HG02763 (cell line): ENCODE results near the gene ZBTB24.

Experiments used
- ATAC-seq: cut with Tn5 transposase; IDR thresholded peaks from one replicate; pipeline ENCODE4 v1.9.1; 2021; ENCODE audit warnings: mild to moderate bottlenecking, moderate library complexity; ENCODE audit not compliant: unreplicated experiment

Gene ZBTB24

GRCh38 chr6:109453594-109454495, 29.2 kb downstream of the ZBTB24 start:
- ATAC-seq: no peak

- no peak for ATAC-seq
Observed at GRCh38 chr6:109453156-109453555, 29.9 kb downstream of the ZBTB24 start.

- ATAC-seq: no peak
Observed at GRCh38 chr6:109452181-109452580, 30.8 kb downstream of the ZBTB24 start.

GRCh38 chr6:109451376-109451775, 31.6 kb downstream of the ZBTB24 start:
- no peak for ATAC-seq

GRCh38 chr6:109450801-109451200, 32.2 kb downstream of the ZBTB24 start:
- ATAC-seq: no peak

- no peak for ATAC-seq
Observed at GRCh38 chr6:109449795-109450673, 33.0 kb downstream of the ZBTB24 start.

GRCh38 chr6:109449064-109449794, 33.8 kb downstream of the ZBTB24 start:
- no peak for ATAC-seq

GRCh38 chr6:109448615-109449014, 34.4 kb downstream of the ZBTB24 start:
- no peak for ATAC-seq

GRCh38 chr6:109447878-109448555, 35.0 kb downstream of the ZBTB24 start:
- ATAC-seq: no peak

- no peak for ATAC-seq
Observed at GRCh38 chr6:109447087-109447486, 35.9 kb downstream of the ZBTB24 start.

- no peak for ATAC-seq
Observed at GRCh38 chr6:109446541-109446940, 36.5 kb downstream of the ZBTB24 start.

GRCh38 chr6:109446072-109446471, 36.9 kb downstream of the ZBTB24 start:
- ATAC-seq: no peak

- ATAC-seq: no peak
Observed at GRCh38 chr6:109445382-109445781, 37.6 kb downstream of the ZBTB24 start.

- ATAC-seq: no peak
Observed at GRCh38 chr6:109443425-109443950, 39.5 kb downstream of the ZBTB24 start.

- no peak for ATAC-seq
Observed at GRCh38 chr6:109442393-109442924, 40.6 kb downstream of the ZBTB24 start.

- peak; percentile 19 for ATAC-seq
Observed at GRCh38 chr6:109441069-109441816, 41.8 kb downstream of the ZBTB24 start.

GRCh38 chr6:109440331-109441068, 42.5 kb downstream of the ZBTB24 start, which contains the start of the genes PPIL6 and SMPD2:
TSS of gene PPIL6 (minus strand) at chr6:109440628. CDS start at chr6:109440590, 38 bp downstream.
TSS of gene SMPD2 (plus strand) at chr6:109440724. CDS start at chr6:109441122, 398 bp downstream.
- peak; percentile 89 for ATAC-seq

- no peak for ATAC-seq
Observed at GRCh38 chr6:109436041-109436440, 47.0 kb downstream of the ZBTB24 start.
